HepG2 (cell line): ENCODE measurements around the gene NOL4L. TPM values are rescaled to one million over a fixed set of nuclear protein-coding genes. Genes with fewer than 3 reads are reported as not detected.

Experiments
- AHDC1 ChIP-seq: sonication (generic); formaldehyde crosslinking; IDR thresholded peaks from 2 replicates; pipeline ENCODE4 v1.5.1; 2020; ENCODE audit warnings: mild to moderate bottlenecking, missing genetic modification reagents, borderline replicate concordance
- ARHGAP35 ChIP-seq: sonication (generic); formaldehyde crosslinking; IDR thresholded peaks from 2 replicates; pipeline ENCODE4 v1.9.0; 2022; ENCODE audit warnings: mild to moderate bottlenecking, inconsistent platforms, moderate library complexity, missing genetic modification reagents, borderline replicate concordance
- ATF6 ChIP-seq: sonication (generic); formaldehyde crosslinking; conservative IDR thresholded peaks from 2 replicates; pipeline ENCODE4 v1.4.0; 2020; ENCODE audit warnings: missing genetic modification reagents
- CBX5 ChIP-seq: sonication (generic); formaldehyde crosslinking; IDR thresholded peaks from 2 replicates; pipeline ENCODE4 v1.4.0; 2020; ENCODE audit warnings: missing genetic modification reagents, borderline replicate concordance
- CCDC6 ChIP-seq: sonication (generic); formaldehyde crosslinking; IDR thresholded peaks from 2 replicates; pipeline ENCODE4 v1.8.1; 2022; ENCODE audit warnings: mild to moderate bottlenecking, missing genetic modification reagents, moderate library complexity
- E2F1 ChIP-seq: sonication (generic); formaldehyde crosslinking; IDR thresholded peaks from 2 replicates; pipeline ENCODE4 v1.5.0; 2020; ENCODE audit warnings: missing genetic modification reagents
- ESRRA ChIP-seq: sonication (generic); formaldehyde crosslinking; IDR thresholded peaks from 2 replicates; pipeline ENCODE4 v1.5.1; 2020; ENCODE audit warnings: mild to moderate bottlenecking, low read depth, missing genetic modification reagents
- HDAC1 ChIP-seq: sonication (generic); formaldehyde crosslinking; IDR thresholded peaks from 2 replicates; pipeline ENCODE4 v1.5.1; 2020; ENCODE audit warnings: mild to moderate bottlenecking, missing genetic modification reagents
- ISL2 ChIP-seq: sonication (generic); formaldehyde crosslinking; IDR thresholded peaks from 2 replicates; pipeline ENCODE4 v1.5.0; 2020; ENCODE audit warnings: missing genetic modification reagents
- KAT8 ChIP-seq: IDR thresholded peaks from 2 replicates; pipeline ENCODE4 v1.6.1; 2016; ENCODE audit warnings: missing genetic modification reagents, missing compliant biosample characterization
- NONO ChIP-seq, 2 experiments: fragments of 450-650 bp in 1 of 2; sonication (generic) in 1 of 2; formaldehyde crosslinking in 1 of 2; IDR thresholded peaks in 1 of 2; conservative IDR thresholded peaks in 1 of 2; 2 replicates each; pipeline versions ENCODE4 v1.6.1 to v1.8.0; 2017 to 2022; ENCODE audit warnings: mild to moderate bottlenecking in 1 of 2, missing genetic modification reagents in 1 of 2, moderate library complexity in 1 of 2
- RCOR2 ChIP-seq: IDR thresholded peaks from 2 replicates; pipeline ENCODE4 v1.6.1; 2016; ENCODE audit warnings: missing biosample characterization, missing genetic modification reagents
- STAG1 ChIP-seq: sonication (generic); formaldehyde crosslinking; IDR thresholded peaks from 2 replicates; pipeline ENCODE4 v1.4.0; 2020; ENCODE audit warnings: missing genetic modification reagents
- TFDP2 ChIP-seq: sonication (generic); formaldehyde crosslinking; IDR thresholded peaks from 2 replicates; pipeline ENCODE4 v1.4.0; 2020; ENCODE audit warnings: missing genetic modification reagents
- TRIM24 ChIP-seq: sonication (generic); formaldehyde crosslinking; IDR thresholded peaks from 2 replicates; pipeline ENCODE4 v1.8.0; 2022; ENCODE audit warnings: mild to moderate bottlenecking, missing genetic modification reagents
- ZC3H4 ChIP-seq: sonication (generic); formaldehyde crosslinking; IDR thresholded peaks from 2 replicates; pipeline ENCODE4 v1.4.0; 2020; ENCODE audit warnings: missing genetic modification reagents, borderline replicate concordance
- ZFP82 ChIP-seq: sonication (generic); formaldehyde crosslinking; IDR thresholded peaks from 2 replicates; pipeline ENCODE4 v1.5.1; 2020; ENCODE audit warnings: mild to moderate bottlenecking, missing genetic modification reagents, borderline replicate concordance
- ZNF607 ChIP-seq: sonication (generic); formaldehyde crosslinking; IDR thresholded peaks from 2 replicates; pipeline ENCODE4 v1.5.1; 2020; ENCODE audit warnings: missing genetic modification reagents, mild to moderate bottlenecking, borderline replicate concordance
- ZNF773 ChIP-seq: sonication (generic); formaldehyde crosslinking; IDR thresholded peaks from 2 replicates; pipeline ENCODE4 v1.4.0; 2020; ENCODE audit warnings: missing genetic modification reagents, borderline replicate concordance
- polyA plus RNA-seq, 8 experiments: library from polyadenylated mRNA; depleted of rRNA in 3 of 8; stranded (reverse) in 7 of 8; unstranded in 1 of 8; fragments of >200 nt; fragmentation: Illumina TruSeq in 4 of 8; extraction: Trizol in 4 of 8; gene quantifications; 2 replicates each; pipeline versions ENCODE4 v1.2.1 to v1.2.3, GENCODE V29; 2011 to 2016; ENCODE audit warnings: low read depth in 4 of 8, missing spikeins in 1 of 8, mixed read lengths in 1 of 8; ENCODE audit not compliant: insufficient read depth in 1 of 8
- total RNA-seq, 5 experiments: library from RNA; depleted of rRNA; stranded (reverse); fragments of >200 nt; fragmentation: Illumina TruSeq; extraction: Trizol; gene quantifications; 2 replicates each; pipeline ENCODE4 v1.2.3, GENCODE V29; 2016; ENCODE audit warnings: low read depth in 1 of 5

NOL4L gene
- total and polyA plus RNA-seq, 2 of the 13 experiments (the other 11 are each of a cell fraction or from before 2014, with no cell fraction given) = 16.6 to 35.4 TPM

GRCh38 chr20:32509639-32510066, 75.5 kb downstream of the NOL4L start (continued):
- TF ChIP-seq ZNF773 (CRISPR knock-in tag) (no peak), E2F1 (CRISPR knock-in tag) (no peak), HDAC1 (CRISPR knock-in tag) (peak; percentile 74), ATF6 (CRISPR knock-in tag) (no peak; the same call in 1 of the 2 replicates), RCOR2 (CRISPR knock-in tag) (peak; percentile 74), TFDP2 (CRISPR knock-in tag) (0 out of 2 replicates have a peak, but pooled peaks have one; percentile 20), ARHGAP35 (CRISPR knock-in tag) (0 out of 2 replicates have a peak, but pooled peaks have one; percentile 58), ZFP82 (CRISPR knock-in tag) (no peak), ZC3H4 (CRISPR knock-in tag) (no peak), NONO (IDR thresholded peaks at IDR 0.05) (no peak), NONO (CRISPR knock-in tag; conservative IDR thresholded peaks at IDR 0.05) (peak; percentile 52; the same call in 1 of the 2 replicates), ZNF607 (CRISPR knock-in tag) (0 out of 2 replicates have a peak, but pooled peaks have one; percentile 38), CBX5 (CRISPR knock-in tag) (0 out of 2 replicates have a peak, but pooled peaks have one; percentile 12), TRIM24 (no peak), ISL2 (CRISPR knock-in tag) (peak; percentile 45; the same call in 1 of the 2 replicates), CCDC6 (peak; percentile 69; the same call in 1 of the 2 replicates), STAG1 (peak; percentile 78), AHDC1 (CRISPR knock-in tag) (peak; percentile 71; the same call in 1 of the 2 replicates), KAT8 (CRISPR knock-in tag) (peak; percentile 81), ESRRA (no peak)
